PC-9 (cell line): ENCODE measurements around the gene ARID5A. TPM values are rescaled to one million over a fixed set of nuclear protein-coding genes. Genes with fewer than 3 reads are reported as not detected.

Experiments
- BruUV-seq: library from RNA; stranded (reverse); fragments of 400-500 nt; replicated peaks from 2 replicates; lab custom pipeline; 2021; lab: Mats Ljungman, UMichigan
- CTCF ChIA-PET: fragments of 300-600 bp; sonication (Branson Sonifier 250); formaldehyde crosslinking; loops from one replicate; lab custom pipeline; 2022; ENCODE audit warnings: antibody characterized with exemption; lab: Charles Lee
- POLR2A ChIA-PET: fragments of 300-600 bp; sonication (Branson Sonifier 250); formaldehyde crosslinking; loops from one replicate; lab custom pipeline; 2022; ENCODE audit warnings: antibody characterized with exemption; ENCODE audit not compliant: unreplicated experiment; lab: Charles Lee
- DNase-seq, 2 experiments: peaks; one replicate each; pipeline versions ENCODE4 v3.0.0 to v3.0.0-alpha.2; 2015 to 2022; ENCODE audit warnings: mixed read lengths in 1 of 2
- H2AFZ ChIP-seq: fragments of 200-600 bp; sonication (generic); 2 replicates; pipeline ENCODE4 v1.8.1; 2017; ENCODE audit warnings: antibody characterized with exemption
- H3F3A ChIP-seq: fragments of 200-600 bp; sonication (generic); 2 replicates; pipeline ENCODE4 v1.8.1; 2017; ENCODE audit warnings: antibody characterized with exemption, mild to moderate bottlenecking, low read depth; ENCODE audit not compliant: insufficient read depth
- H3K27ac ChIP-seq: fragments of 200-600 bp; sonication (generic); 2 replicates; pipeline ENCODE4 v1.6.1; 2016; ENCODE audit warnings: mixed run types
- H3K27me3 ChIP-seq: fragments of 200-600 bp; sonication (generic); 2 replicates; pipeline ENCODE4 v1.6.1; 2016; ENCODE audit warnings: low read depth, mixed run types; ENCODE audit not compliant: insufficient read depth
- H3K36me3 ChIP-seq: fragments of 200-600 bp; sonication (generic); 2 replicates; pipeline ENCODE4 v1.6.1; 2016; ENCODE audit warnings: low read depth, mixed run types
- H3K4me1 ChIP-seq: fragments of 200-600 bp; sonication (generic); replicated peaks from 2 replicates; pipeline ENCODE4 v1.6.1; 2016; ENCODE audit warnings: mixed run types; ENCODE audit not compliant: insufficient read depth
- H3K4me2 ChIP-seq: fragments of 200-600 bp; sonication (generic); 2 replicates; pipeline ENCODE4 v1.6.1; 2017; ENCODE audit warnings: mixed run types
- H3K4me3 ChIP-seq: fragments of 200-600 bp; sonication (generic); 2 replicates; pipeline ENCODE4 v1.6.1; 2016; ENCODE audit warnings: mixed run types
- H3K79me2 ChIP-seq: fragments of 200-600 bp; sonication (generic); 2 replicates; pipeline ENCODE4 v1.6.1; 2017; ENCODE audit warnings: low read depth, mixed run types
- H3K9me2 ChIP-seq: fragments of 200-600 bp; sonication (generic); 2 replicates; pipeline ENCODE4 v1.8.1; 2017; ENCODE audit warnings: mild to moderate bottlenecking; ENCODE audit not compliant: insufficient read depth
- H3K9me3 ChIP-seq: fragments of 200-600 bp; sonication (generic); 2 replicates; pipeline ENCODE4 v1.8.1; 2016; ENCODE audit warnings: low read depth; ENCODE audit not compliant: insufficient read depth
- H4K20me1 ChIP-seq: fragments of 200-600 bp; sonication (generic); 2 replicates; pipeline ENCODE4 v1.8.1; 2017; ENCODE audit not compliant: insufficient read depth
- EZH2 ChIP-seq: fragments of 200-600 bp; sonication (generic); IDR thresholded peaks from 2 replicates; pipeline ENCODE4 v1.8.0; 2017; ENCODE audit warnings: antibody characterized with exemption, low read depth
- intact Hi-C: fragments of 100-400 bp; cut with micrococcal nuclease; formaldehyde crosslinking; loops from one replicate; pipeline ENCODE4 v1.10.0; 2022; ENCODE audit not compliant: unreplicated experiment
- total RNA-seq: library from RNA; stranded (reverse); gene quantifications from 2 replicates; pipeline ENCODE4 v1.2.3, GENCODE V29; 2021
- TF ChIP-seq, protein P1 (sequence below): fragments of 200-600 bp; sonication (generic); conservative IDR thresholded peaks from 2 replicates; pipeline ENCODE4 v1.6.1; 2017; ENCODE audit warnings: mixed run types, antibody characterized with exemption, mild to moderate bottlenecking, moderate library complexity

The ARID5A gene
- total RNA-seq, 1 experiment from 2014 or later: 6.0 TPM

DNA sequence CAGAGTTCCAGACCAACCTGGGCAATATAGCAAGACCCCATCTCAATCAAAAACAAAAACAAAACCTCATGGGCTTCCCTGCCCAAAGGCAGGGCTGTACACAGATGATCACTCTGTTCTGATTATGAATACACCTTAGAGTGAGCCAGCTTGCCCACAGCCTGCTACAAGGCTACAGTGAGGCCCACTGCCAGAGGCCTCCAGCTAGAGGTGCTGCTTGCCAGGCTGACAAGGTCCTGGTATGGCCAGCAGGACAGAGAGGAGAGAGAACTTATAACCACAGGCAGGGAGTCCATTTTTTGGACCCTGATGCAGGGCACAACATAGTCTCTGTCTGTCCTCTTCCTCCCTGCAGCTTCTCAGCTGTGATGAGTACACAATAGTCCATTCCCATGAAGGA lies 60.0 kb downstream of the ARID5A start:
- H3K27ac ChIP-seq: no peak overlapping the region
- H3K4me2 ChIP-seq: no peak overlapping the region
- BruUV-seq: no TSS peak
- H3K4me1 ChIP-seq: no peaks in the 10 kb centered on the region
- no peaks in the 10 kb centered on the region for H3F3A ChIP-seq
- H2AFZ ChIP-seq: no peak overlapping the region
- H3K27me3 ChIP-seq: no peaks in the 10 kb centered on the region
- intact Hi-C loops: no loop called here
- ChIA-PET POLR2A (no interaction called here), CTCF (no interaction called here)
- no peaks in the 10 kb centered on the region for H3K9me3 ChIP-seq
- TF ChIP-seq, protein P1, sequence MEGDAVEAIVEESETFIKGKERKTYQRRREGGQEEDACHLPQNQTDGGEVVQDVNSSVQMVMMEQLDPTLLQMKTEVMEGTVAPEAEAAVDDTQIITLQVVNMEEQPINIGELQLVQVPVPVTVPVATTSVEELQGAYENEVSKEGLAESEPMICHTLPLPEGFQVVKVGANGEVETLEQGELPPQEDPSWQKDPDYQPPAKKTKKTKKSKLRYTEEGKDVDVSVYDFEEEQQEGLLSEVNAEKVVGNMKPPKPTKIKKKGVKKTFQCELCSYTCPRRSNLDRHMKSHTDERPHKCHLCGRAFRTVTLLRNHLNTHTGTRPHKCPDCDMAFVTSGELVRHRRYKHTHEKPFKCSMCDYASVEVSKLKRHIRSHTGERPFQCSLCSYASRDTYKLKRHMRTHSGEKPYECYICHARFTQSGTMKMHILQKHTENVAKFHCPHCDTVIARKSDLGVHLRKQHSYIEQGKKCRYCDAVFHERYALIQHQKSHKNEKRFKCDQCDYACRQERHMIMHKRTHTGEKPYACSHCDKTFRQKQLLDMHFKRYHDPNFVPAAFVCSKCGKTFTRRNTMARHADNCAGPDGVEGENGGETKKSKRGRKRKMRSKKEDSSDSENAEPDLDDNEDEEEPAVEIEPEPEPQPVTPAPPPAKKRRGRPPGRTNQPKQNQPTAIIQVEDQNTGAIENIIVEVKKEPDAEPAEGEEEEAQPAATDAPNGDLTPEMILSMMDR: no peak
- TF ChIP-seq EZH2: no peak
- H4K20me1 ChIP-seq: no peaks in the 10 kb centered on the region; the same call in 1 of the 2 replicates
- no peak for DNase-seq
- H3K9me2 ChIP-seq: no peaks in the 10 kb centered on the region
- no peaks in the 10 kb centered on the region for H3K79me2 ChIP-seq
- H3K4me3 ChIP-seq: no peak overlapping the region
- peaks cover 67% of the 10 kb centered on the region for H3K36me3 ChIP-seq

DNA sequence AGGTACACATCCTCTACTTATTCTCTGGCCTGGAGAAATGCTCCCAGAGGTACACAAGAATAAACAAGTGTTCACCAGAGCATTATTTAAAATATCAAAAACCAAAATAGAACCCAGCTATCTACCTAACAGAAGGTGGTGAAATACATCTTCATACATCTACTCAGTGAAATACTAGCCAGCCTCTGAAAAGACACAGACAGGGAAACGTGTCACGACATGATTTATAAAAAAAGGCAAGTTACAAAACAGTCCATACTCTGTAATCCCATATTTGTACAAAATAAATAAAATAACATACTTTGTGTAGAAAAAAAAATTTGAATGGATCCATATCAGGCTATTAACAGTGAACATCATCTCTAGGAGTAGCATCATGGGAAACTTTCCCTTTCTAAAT lies 63.4 kb downstream of the ARID5A start:
- CTCF ChIA-PET: no interaction called here
- DNase-seq: no peak

DNA sequence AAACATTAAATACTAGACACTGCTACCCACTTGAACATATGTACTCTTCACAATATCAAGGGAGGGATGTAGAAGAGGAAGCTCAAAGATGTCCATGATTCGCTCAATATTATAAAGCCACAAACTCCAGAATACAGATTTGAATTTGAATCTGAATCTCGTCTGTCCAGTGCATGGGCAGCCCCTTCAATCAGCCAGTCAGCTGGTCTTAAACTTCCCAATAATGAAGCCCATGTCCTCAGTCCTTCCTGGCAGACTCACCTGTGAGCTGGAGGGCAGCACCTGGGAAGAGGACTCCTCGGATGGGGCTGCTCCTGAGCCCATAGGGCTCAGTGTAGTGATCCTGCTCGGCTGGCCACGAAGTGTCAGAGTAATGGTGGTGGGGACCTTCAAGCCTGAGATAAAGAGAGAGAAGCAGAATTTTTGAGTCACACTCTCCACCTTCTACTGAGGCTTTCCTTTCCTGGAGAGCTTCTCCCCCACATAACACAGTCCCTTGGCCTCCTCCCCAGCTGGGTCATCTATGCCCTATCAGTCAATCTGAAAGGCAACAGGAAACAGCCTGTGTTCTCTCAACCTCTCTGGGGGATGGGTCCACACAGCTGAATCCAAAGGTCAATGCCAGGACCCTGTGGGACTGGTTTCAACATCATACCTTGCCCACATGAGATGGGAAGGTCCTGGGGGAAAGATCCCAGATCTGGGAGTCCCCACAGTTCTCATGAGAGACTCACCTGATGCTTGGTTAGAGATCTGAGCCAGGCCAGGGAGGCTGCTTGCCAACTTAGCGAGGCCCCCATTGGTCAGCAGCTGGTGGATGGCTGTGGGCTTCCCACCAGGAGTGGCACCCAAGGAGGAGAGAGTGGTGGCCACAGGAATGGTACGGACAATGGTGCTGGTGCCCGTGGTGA lies 65.1 kb downstream of the ARID5A start:
- Histone ChIP-seq H3K79me2 (no peaks in the 10 kb centered on the region), H3K27me3 (no peaks in the 10 kb centered on the region), H3K36me3 (peaks cover 81% of the 10 kb centered on the region), H3K4me1 (no peaks in the 10 kb centered on the region), H3K9me3 (no peaks in the 10 kb centered on the region), H3K9me2 (no peaks in the 10 kb centered on the region), H3K4me2 (no peak overlapping the region), H3K27ac (no peak overlapping the region), H4K20me1 (no peaks in the 10 kb centered on the region), H3F3A (no peaks in the 10 kb centered on the region), H3K4me3 (no peak overlapping the region), H2AFZ (no peak overlapping the region)
- POLR2A ChIA-PET: no interaction called here
- BruUV-seq: no TSS peak
- no peak for DNase-seq
- TF ChIP-seq, protein P1: no peak
- no peak for TF ChIP-seq EZH2
- CTCF ChIA-PET: no interaction called here
- intact Hi-C loops: loop anchor here (5.0 kb wide), 1 partner anchor 201 kb away; no protein-coding TSS in a partner anchor

More for the DNA sequence above, 63.4 kb downstream of the ARID5A start:
- TF ChIP-seq, protein P1: no peak
- TF ChIP-seq EZH2: no peak
- Histone ChIP-seq H3K4me2 (no peak overlapping the region), H3K79me2 (no peaks in the 10 kb centered on the region), H3K27ac (no peak overlapping the region), H3K4me1 (no peaks in the 10 kb centered on the region), H3K27me3 (no peaks in the 10 kb centered on the region), H3F3A (no peaks in the 10 kb centered on the region), H3K36me3 (peaks cover 79% of the 10 kb centered on the region), H2AFZ (no peak overlapping the region), H3K9me2 (no peaks in the 10 kb centered on the region), H4K20me1 (no peaks in the 10 kb centered on the region; the same call in 1 of the 2 replicates), H3K4me3 (no peak overlapping the region), H3K9me3 (no peaks in the 10 kb centered on the region)
- intact Hi-C loops: loop anchor here (5.0 kb wide), 1 partner anchor 202 kb away; no protein-coding TSS in a partner anchor
- POLR2A ChIA-PET: no interaction called here
- BruUV-seq: no TSS peak

Other genes with a start within 250 kb of the ARID5A start
- 214 and 229 TPM in 2 replicates for gene SNRNP200, start 231.2 kb upstream of the ARID5A start, total RNA-seq
- gene ITPRIPL1, start 211.4 kb upstream of the ARID5A start, total RNA-seq: not detected in 2 replicates
- gene NCAPH, start 201.0 kb upstream of the ARID5A start, total RNA-seq: 55.0 and 55.4 TPM in 2 replicates
- gene NEURL3, start 31.4 kb upstream of the ARID5A start, total RNA-seq: 0.48 and 0.63 TPM in 2 replicates
- 52.0 and 53.8 TPM in 2 replicates for gene KANSL3, start 101.6 kb downstream of the ARID5A start, total RNA-seq
- gene FER1L5, start 106.0 kb downstream of the ARID5A start, total RNA-seq: 0.09 TPM in 1 of 2 replicates, not detected in the other
- 13.2 and 15.6 TPM in 2 replicates for gene LMAN2L, start 203.3 kb downstream of the ARID5A start, total RNA-seq
- 28.2 and 31.4 TPM in 2 replicates for gene CNNM4, start 224.2 kb downstream of the ARID5A start, total RNA-seq